ENCODE data around the gene IDH3G.
"Not testable (repeated sequence)": the region's sequence is repeated elsewhere in the genome, so short reads cannot be mapped to it uniquely, and the experiment has no call there.

IDH3G gene

GRCh38 chrX:153762626-153763173, 31.5 kb downstream of the IDH3G start:
- no peak for DNase-seq (ENCODE audit: low read depth in 2 of 2)

- DNase-seq (ENCODE audit: low read depth in 2 of 2), result no peak
Measured at GRCh38 chrX:153761863-153762262, 32.3 kb downstream of the IDH3G start.

DNA sequence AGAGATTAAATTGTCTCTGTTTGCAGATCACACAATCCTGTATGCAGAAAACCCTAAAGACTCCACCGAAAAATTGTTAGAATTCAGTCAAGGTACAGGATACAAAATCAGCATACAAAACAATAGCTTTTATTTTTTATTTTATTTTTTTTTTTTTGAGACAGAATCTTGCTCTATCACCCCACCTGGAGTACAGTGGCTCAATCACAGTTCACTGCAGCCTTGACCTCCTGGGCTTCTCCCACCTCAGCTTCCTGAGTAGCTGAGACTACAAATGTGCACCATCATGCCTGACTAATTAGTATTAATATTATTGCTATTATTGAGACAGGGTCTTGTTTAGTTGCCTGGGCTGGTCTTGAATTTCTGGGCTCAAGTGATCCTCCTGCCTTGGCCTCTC, 39.0 kb downstream of the IDH3G start:
- no peak for DNase-seq (ENCODE audit: low read depth in 2 of 2)

GRCh38 chrX:153750127-153750774, 43.9 kb downstream of the IDH3G start:
- DNase-seq (ENCODE audit: low read depth in 2 of 2), result no peak

GRCh38 chrX:153749017-153749416, 45.2 kb downstream of the IDH3G start:
- DNase-seq (ENCODE audit: low read depth in 2 of 2), result not testable (repeated sequence)

DNA sequence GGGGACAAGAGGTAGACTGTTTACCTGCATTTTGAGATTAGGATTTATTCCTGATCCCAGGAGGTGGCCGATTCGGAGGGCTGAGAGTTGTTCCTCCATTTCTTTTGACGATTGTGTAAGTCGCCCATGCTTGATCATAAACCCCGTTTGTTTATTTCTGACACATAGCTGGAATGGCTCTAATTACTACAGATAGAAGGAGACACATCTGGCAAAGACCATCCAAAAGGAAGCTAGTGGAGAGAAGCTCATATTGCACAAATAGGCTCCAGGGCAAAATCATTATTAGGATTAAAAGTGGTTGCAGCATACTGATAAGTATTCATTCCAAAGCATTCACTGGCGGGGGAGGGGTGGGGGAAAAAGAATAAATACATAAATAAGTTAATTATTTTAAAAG, 47.2 kb downstream of the IDH3G start:
- not testable (repeated sequence) for DNase-seq (ENCODE audit: low read depth in 2 of 2)

DNA sequence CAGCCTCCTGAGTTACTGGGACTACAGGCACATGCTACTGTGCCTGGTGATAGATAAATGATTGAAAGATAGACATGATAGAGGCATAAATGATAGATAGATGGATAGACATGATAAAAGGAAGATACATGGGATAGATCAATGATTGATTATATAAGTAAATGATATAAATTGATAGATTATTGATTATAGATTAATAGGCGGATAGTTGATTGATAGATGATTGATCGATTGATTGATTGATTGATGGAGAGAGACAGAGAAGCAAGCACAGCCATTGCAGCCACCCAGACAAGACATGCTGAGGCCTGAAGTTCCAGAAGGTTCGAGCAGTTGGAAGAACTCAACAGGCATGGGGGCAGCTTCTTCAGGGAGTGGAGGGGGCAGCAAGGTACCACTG, 47.8 kb downstream of the IDH3G start:
- no peak for DNase-seq (ENCODE audit: low read depth in 2 of 2)

GRCh38 chrX:153745067-153745433, 49.1 kb downstream of the IDH3G start:
- DNase-seq (ENCODE audit: low read depth in 2 of 2), result not testable (repeated sequence)

GRCh38 chrX:153744210-153745066, 49.7 kb downstream of the IDH3G start:
- DNase-seq (ENCODE audit: low read depth in 2 of 2), result no peak

- DNase-seq (ENCODE audit: low read depth in 2 of 2), result not testable (repeated sequence)
Measured at GRCh38 chrX:153743468-153744209, 50.5 kb downstream of the IDH3G start.

DNA sequence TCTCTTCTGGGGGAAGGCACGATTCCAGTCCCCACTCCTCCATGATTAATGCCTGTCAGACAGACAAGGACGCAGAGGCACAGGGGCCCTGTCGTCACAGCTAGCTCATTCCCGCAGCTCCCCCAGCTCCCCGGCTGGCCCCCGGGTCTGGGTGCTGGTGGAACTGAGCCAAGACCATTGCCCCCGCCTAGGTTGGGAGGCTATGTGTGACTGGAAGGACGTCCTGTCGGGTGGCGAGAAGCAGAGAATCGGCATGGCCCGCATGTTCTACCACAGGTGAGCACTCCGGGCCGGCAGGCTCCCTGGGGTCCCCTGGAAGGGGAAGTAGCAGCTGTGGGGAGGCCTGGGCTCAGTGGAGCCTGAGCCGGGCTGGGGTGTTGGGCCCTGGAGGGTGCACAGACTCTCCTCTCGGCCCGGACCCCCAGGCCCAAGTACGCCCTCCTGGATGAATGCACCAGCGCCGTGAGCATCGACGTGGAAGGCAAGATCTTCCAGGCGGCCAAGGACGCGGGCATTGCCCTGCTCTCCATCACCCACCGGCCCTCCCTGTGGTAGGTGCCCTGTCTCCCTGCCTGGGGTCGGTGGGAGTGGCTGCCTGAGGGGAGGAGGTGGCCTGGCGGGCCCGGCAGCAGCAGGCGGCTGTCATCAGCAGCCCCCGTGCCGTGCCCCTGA, 51.2 kb downstream of the IDH3G start:
- DNase-seq (ENCODE audit: low read depth in 2 of 2), result not testable (repeated sequence)

- not testable (repeated sequence) for DNase-seq (ENCODE audit: low read depth in 2 of 2)
Measured at GRCh38 chrX:153742111-153742510, 52.1 kb downstream of the IDH3G start.

GRCh38 chrX:153741446-153741845, 52.7 kb downstream of the IDH3G start:
- no peak for DNase-seq (ENCODE audit: low read depth in 2 of 2)

DNA sequence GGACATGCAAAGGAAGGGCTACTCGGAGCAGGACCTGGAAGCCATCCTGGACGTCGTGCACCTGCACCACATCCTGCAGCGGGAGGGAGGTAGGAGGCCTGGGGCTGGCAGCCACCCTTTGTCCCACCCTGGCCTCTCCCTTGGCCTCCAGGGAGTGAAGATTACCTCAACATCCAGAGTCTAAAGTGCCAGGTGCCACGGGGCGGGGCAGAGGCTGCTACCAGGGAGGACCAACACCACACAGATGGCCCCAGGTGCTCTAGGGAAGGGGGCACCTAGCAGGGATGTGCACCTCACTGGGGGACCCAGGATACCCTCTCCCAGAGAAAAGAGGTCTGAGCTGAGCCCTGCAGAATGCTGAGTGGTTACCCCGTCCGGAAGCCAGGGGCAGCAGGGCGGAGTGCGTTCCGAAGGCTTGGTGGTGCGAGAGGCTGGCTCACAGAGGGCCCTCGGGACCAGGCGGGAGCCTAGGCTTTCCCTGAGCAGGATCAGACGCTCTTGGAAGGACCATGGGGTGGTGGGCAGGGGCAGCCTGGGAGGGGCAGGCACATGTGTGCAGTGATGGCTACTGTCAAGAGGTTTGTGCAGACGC, 53.4 kb downstream of the IDH3G start:
- no peak for DNase-seq (ENCODE audit: low read depth in 2 of 2)

DNA sequence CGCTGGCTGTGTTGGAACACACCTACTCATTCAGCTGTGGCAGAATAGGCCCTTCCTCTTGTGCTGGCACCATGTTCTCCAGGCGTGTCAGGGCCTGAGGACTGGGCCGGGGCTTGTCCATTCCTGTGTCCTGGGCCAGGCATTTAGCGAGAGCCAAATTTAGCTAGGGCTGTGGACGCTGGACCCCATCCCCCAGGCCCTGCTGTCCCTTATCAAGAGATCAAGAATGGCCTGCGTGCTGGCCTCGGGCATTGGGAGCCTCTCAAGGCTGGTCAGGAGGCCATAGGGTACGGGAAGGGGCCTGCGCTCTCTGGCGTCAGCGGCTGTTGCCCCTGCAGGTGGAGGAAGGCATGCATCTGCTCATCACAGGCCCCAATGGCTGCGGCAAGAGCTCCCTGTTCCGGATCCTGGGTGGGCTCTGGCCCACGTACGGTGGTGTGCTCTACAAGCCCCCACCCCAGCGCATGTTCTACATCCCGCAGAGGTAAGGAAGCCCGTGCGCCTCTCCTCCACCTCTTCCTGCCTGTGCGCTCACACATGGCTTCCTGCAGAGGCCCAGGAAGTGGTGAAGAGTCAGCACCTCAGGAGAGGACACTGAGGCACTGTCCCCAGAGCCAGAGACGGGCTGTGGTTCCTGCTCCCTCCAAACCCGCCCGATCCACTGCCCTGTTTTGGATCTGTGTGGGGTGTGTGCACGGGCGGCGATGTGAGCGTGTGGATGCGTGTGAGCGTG, 54.3 kb downstream of the IDH3G start:
- DNase-seq (ENCODE audit: low read depth in 2 of 2), result no peak

- no peak for DNase-seq (ENCODE audit: low read depth in 2 of 2)
Measured at GRCh38 chrX:153738056-153738605, 56.0 kb downstream of the IDH3G start.

DNA sequence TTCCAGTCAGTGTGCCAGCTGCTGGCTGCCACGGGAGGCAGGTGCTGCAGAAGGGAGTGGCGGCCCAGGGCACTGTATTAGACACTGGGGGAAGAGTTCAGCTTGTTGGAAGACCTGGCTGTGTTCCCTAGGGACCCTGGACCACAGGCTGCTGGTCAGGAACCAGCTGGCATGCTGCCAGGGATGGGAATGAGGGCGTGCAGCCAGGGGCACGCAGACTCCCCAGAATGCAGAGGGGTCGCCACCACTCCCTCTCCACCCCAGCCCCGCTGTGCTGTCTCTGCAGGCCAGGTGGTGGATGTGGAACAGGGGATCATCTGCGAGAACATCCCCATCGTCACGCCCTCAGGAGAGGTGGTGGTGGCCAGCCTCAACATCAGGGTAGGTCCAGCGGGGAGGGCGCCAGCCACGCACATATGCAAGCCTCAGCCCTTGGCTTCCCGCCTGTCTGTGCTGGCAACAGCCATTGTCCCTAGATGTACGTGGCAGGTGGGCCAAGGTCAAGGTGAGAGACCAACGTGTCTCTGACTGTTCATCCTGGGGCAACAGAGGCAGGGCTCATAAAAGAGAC, 57.2 kb downstream of the IDH3G start:
- DNase-seq (ENCODE audit: low read depth in 2 of 2), result no peak

DNA sequence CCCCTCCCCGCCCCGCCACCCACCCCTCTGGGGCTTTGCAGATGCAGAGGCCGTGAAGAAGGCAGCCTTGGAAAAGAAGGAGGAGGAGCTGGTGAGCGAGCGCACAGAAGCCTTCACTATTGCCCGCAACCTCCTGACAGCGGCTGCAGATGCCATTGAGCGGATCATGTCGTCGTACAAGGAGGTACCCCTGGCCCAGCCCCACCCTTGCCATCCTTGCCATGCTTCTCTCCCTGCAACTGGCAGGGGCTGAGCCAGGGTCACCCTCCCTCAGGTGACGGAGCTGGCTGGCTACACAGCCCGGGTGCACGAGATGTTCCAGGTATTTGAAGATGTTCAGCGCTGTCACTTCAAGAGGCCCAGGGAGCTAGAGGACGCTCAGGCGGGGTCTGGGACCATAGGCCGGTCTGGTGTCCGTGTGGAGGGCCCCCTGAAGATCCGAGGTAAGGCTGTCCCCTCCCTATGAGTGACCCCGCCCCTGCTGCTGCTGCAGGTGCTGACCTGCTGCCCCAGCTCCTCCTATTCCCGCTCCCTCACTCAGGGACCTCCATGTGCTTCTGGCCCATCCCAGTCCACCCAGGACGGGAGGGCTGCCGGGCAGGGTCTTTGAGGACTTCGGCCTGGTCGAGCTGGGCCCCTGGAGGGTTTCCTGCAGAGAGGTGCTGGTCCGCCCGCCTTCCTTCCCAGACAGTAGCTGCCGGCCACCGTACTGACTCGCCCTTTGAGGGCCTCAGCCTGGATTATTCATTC, 57.9 kb downstream of the IDH3G start:
- DNase-seq (ENCODE audit: low read depth in 2 of 2), result no peak

Measured in stimulated activated CD8-positive, alpha-beta memory T cell treated with anti-CD3 and anti-CD28 coated beads, Interleukin-2, amount 100 ng/mL, for 48 hours (primary cell).